SK-N-SH treated with all-trans-retinoic acid at 6 μM for 48 hours (cell line): ENCODE measurements around the gene SUN3.

Source experiments
- ATAC-seq: fragments of 200-7000 bp; cut with Tn5 transposase; 3 replicates; pipeline ENCODE4 v1.9.1; 2020; ENCODE audit warnings: mild to moderate bottlenecking, moderate library complexity
- CSDC2 ChIP-seq: fragments of 250-450 bp; sonication (Bioruptor Pico); IDR thresholded peaks from 2 replicates; pipeline ENCODE4 v1.5.0; 2020; ENCODE audit warnings: mild to moderate bottlenecking, moderate library complexity
- ESRRG ChIP-seq: fragments of 250-450 bp; sonication (Bioruptor Pico); IDR thresholded peaks from 2 replicates; pipeline ENCODE4 v1.6.1; 2021; ENCODE audit warnings: mild to moderate bottlenecking
- GLIS3 ChIP-seq: fragments of 250-450 bp; sonication (Bioruptor Pico); IDR thresholded peaks from 2 replicates; pipeline ENCODE4 v1.5.0; 2020; ENCODE audit warnings: mild to moderate bottlenecking, moderate library complexity
- ISL1 ChIP-seq: fragments of 250-450 bp; sonication (Bioruptor Pico); IDR thresholded peaks from 2 replicates; pipeline ENCODE4 v2.1.2; 2022; ENCODE audit warnings: mild to moderate bottlenecking, moderate library complexity
- PPARA ChIP-seq: fragments of 250-450 bp; sonication (Bioruptor Pico); IDR thresholded peaks from 2 replicates; pipeline ENCODE4 v1.5.0; 2020; ENCODE audit warnings: mild to moderate bottlenecking, borderline replicate concordance
- RARB ChIP-seq: fragments of 250-450 bp; sonication (Bioruptor Pico); IDR thresholded peaks from 2 replicates; pipeline ENCODE4 v1.8.0; 2021; ENCODE audit warnings: mild to moderate bottlenecking, moderate library complexity
- SNAI2 ChIP-seq: fragments of 250-450 bp; sonication (Bioruptor Pico); IDR thresholded peaks from 2 replicates; pipeline ENCODE4 v1.5.0; 2020; ENCODE audit warnings: mild to moderate bottlenecking, moderate library complexity
- TCF4 ChIP-seq: fragments of 250-450 bp; sonication (Bioruptor Pico); IDR thresholded peaks from 2 replicates; pipeline ENCODE4 v1.8.0; 2021; ENCODE audit warnings: mild to moderate bottlenecking, moderate library complexity, borderline replicate concordance
- ZC3H10 ChIP-seq: fragments of 250-450 bp; sonication (Bioruptor Pico); IDR thresholded peaks from 2 replicates; pipeline ENCODE4 v1.5.1; 2021; ENCODE audit warnings: mild to moderate bottlenecking, moderate library complexity
- ZFP3 ChIP-seq: fragments of 250-450 bp; sonication (Bioruptor Pico); IDR thresholded peaks from 2 replicates; pipeline ENCODE4 v1.5.0; 2020; ENCODE audit warnings: mild to moderate bottlenecking, moderate library complexity
- ZFP30 ChIP-seq: fragments of 450-650 bp; formaldehyde crosslinking; IDR thresholded peaks from 2 replicates; pipeline ENCODE4 v1.5.0; 2022; ENCODE audit warnings: mild to moderate bottlenecking, moderate library complexity
- ZNF565 ChIP-seq: fragments of 450-650 bp; formaldehyde crosslinking; conservative IDR thresholded peaks from 2 replicates; pipeline ENCODE4 v1.5.0; 2020; ENCODE audit warnings: low read depth, mild to moderate bottlenecking, moderate library complexity
- ZNF70 ChIP-seq: fragments of 450-650 bp; formaldehyde crosslinking; IDR thresholded peaks from 2 replicates; pipeline ENCODE4 v1.5.0; 2020; ENCODE audit warnings: mild to moderate bottlenecking, moderate library complexity
- TF ChIP-seq, protein P1 (sequence below): fragments of 250-450 bp; sonication (Bioruptor Pico); IDR thresholded peaks from 2 replicates; pipeline ENCODE4 v1.5.0; 2020; ENCODE audit warnings: mild to moderate bottlenecking, moderate library complexity
- TF ChIP-seq, protein P2 (sequence below): fragments of 250-450 bp; sonication (Bioruptor Pico); IDR thresholded peaks from 2 replicates; pipeline ENCODE4 v1.5.1; 2021; ENCODE audit warnings: mild to moderate bottlenecking, moderate library complexity
- TF ChIP-seq, protein P3 (sequence below): fragments of 250-450 bp; sonication (Bioruptor Pico); IDR thresholded peaks from 2 replicates; pipeline ENCODE4 v1.8.0; 2020; ENCODE audit warnings: mild to moderate bottlenecking, moderate library complexity, borderline replicate concordance
- TF ChIP-seq, protein P4 (sequence below): fragments of 250-450 bp; sonication (Bioruptor Pico); IDR thresholded peaks from 2 replicates; pipeline ENCODE4 v1.8.0; 2021; ENCODE audit warnings: low read depth, mild to moderate bottlenecking, moderate library complexity, borderline replicate concordance

The SUN3 gene

DNA sequence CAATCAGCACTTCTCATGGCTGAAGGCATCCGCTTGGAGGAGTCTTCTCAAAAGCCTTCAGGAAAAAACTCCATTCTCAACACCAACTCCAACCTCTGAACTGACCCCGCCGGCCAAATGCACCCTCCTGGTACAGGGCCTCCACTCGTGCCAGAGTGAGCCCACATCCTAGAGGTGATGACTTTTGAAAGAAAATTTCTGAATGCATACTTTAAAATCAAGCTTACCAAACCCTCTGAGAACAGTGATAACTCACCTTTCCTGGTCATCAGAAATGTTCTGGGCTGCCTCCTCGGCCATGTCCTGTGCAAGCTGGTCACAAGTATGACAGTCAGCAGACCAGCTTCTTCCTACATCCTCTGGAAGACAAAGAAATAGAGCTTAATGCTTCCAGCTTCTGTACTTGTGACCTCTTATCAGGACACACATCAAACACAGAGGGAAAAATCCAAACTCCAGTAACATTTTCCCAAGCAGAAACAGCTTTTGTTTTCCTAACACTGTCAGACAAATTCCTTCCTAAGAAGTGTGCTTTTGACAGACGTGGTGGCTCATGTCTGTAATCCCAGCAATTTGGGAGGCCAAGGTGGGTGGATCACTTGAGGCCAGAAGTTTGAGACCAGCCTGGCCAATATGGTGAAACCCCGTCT lies 80.6 kb downstream of the SUN3 start, which contains the start of gene PKD1L1 (continued):
- TF ChIP-seq, protein P1, sequence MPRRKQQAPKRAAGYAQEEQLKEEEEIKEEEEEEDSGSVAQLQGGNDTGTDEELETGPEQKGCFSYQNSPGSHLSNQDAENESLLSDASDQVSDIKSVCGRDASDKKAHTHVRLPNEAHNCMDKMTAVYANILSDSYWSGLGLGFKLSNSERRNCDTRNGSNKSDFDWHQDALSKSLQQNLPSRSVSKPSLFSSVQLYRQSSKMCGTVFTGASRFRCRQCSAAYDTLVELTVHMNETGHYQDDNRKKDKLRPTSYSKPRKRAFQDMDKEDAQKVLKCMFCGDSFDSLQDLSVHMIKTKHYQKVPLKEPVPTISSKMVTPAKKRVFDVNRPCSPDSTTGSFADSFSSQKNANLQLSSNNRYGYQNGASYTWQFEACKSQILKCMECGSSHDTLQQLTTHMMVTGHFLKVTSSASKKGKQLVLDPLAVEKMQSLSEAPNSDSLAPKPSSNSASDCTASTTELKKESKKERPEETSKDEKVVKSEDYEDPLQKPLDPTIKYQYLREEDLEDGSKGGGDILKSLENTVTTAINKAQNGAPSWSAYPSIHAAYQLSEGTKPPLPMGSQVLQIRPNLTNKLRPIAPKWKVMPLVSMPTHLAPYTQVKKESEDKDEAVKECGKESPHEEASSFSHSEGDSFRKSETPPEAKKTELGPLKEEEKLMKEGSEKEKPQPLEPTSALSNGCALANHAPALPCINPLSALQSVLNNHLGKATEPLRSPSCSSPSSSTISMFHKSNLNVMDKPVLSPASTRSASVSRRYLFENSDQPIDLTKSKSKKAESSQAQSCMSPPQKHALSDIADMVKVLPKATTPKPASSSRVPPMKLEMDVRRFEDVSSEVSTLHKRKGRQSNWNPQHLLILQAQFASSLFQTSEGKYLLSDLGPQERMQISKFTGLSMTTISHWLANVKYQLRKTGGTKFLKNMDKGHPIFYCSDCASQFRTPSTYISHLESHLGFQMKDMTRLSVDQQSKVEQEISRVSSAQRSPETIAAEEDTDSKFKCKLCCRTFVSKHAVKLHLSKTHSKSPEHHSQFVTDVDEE: no peak
- no peak for TF ChIP-seq ISL1
- no peak for TF ChIP-seq ESRRG (CRISPR knock-in tag)
- no peak for TF ChIP-seq ZC3H10
- no peak for TF ChIP-seq ZNF565
- TF ChIP-seq ZFP3 (CRISPR knock-in tag): no peak

DNA sequence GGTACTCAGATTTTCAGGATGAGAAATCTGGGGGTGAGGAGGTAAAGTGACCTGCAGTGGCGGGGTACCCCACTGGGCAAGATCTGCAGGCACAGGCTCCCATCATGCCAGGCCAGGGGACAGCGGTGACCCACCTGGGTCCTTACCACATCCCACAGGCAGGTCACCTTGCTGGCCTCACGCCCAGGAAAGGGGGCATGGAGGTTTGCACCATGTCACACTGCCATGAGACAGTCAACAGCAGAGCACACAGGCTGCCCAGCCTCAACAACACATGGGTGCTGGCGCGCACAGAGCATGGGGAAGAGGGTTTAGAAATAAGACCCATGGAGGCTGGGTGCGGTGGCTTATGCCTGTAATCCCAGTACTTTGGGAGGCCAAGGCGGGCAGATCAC lies 81.6 kb downstream of the SUN3 start:
- TF ChIP-seq, protein P2, sequence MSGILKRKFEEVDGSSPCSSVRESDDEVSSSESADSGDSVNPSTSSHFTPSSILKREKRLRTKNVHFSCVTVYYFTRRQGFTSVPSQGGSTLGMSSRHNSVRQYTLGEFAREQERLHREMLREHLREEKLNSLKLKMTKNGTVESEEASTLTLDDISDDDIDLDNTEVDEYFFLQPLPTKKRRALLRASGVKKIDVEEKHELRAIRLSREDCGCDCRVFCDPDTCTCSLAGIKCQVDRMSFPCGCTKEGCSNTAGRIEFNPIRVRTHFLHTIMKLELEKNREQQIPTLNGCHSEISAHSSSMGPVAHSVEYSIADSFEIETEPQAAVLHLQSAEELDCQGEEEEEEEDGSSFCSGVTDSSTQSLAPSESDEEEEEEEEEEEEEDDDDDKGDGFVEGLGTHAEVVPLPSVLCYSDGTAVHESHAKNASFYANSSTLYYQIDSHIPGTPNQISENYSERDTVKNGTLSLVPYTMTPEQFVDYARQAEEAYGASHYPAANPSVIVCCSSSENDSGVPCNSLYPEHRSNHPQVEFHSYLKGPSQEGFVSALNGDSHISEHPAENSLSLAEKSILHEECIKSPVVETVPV: no peak
- TF ChIP-seq RARB (CRISPR knock-in tag) (no peak), GLIS3 (CRISPR knock-in tag) (no peak), ESRRG (CRISPR knock-in tag) (no peak), PPARA (CRISPR knock-in tag) (no peak)
- TF ChIP-seq, protein P3, sequence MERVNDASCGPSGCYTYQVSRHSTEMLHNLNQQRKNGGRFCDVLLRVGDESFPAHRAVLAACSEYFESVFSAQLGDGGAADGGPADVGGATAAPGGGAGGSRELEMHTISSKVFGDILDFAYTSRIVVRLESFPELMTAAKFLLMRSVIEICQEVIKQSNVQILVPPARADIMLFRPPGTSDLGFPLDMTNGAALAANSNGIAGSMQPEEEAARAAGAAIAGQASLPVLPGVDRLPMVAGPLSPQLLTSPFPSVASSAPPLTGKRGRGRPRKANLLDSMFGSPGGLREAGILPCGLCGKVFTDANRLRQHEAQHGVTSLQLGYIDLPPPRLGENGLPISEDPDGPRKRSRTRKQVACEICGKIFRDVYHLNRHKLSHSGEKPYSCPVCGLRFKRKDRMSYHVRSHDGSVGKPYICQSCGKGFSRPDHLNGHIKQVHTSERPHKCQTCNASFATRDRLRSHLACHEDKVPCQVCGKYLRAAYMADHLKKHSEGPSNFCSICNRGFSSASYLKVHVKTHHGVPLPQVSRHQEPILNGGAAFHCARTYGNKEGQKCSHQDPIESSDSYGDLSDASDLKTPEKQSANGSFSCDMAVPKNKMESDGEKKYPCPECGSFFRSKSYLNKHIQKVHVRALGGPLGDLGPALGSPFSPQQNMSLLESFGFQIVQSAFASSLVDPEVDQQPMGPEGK (CRISPR knock-in tag): no peak
- TF ChIP-seq, protein P4, sequence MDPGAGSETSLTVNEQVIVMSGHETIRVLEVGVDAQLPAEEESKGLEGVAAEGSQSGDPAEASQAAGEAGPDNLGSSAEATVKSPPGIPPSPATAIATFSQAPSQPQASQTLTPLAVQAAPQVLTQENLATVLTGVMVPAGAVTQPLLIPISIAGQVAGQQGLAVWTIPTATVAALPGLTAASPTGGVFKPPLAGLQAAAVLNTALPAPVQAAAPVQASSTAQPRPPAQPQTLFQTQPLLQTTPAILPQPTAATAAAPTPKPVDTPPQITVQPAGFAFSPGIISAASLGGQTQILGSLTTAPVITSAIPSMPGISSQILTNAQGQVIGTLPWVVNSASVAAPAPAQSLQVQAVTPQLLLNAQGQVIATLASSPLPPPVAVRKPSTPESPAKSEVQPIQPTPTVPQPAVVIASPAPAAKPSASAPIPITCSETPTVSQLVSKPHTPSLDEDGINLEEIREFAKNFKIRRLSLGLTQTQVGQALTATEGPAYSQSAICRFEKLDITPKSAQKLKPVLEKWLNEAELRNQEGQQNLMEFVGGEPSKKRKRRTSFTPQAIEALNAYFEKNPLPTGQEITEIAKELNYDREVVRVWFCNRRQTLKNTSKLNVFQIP: no peak
- ATAC-seq: no peak

DNA sequence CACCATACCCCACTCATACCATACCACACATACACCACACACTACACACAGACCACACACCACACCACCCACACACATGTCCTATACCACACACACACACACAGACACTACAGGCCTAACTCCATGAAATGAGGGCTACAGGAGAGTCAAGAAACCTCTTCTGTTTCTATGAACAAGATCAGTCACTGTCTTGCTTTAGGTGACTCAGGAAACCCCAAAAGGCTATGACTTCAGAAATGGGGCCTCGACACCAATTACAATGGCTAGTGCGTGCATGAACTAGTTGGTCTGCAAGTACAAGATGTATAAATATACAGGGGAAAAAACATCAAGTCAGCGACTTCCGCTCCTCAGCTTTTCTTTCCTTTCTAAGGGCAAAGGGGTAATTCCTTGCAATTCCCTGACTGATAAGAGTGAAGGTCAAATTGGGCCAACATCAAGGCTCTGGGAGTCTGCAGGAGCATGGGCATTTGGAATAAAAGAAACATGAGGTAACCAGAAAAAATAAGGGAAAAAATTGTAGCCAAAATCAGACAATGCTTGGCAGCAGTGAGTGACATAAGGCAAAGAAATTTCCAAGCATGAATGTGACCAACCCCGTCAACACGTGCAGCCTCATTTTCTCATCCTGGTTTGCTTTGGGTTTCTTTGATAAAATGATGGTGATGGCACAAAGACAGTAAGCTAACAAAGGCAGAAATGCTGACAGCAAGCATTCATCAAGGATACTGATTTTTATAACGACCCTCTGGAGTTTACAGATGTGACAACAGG lies 82.1 kb downstream of the SUN3 start:
- TF ChIP-seq SNAI2 (CRISPR knock-in tag) (no peak), TCF4 (CRISPR knock-in tag) (no peak), ZNF565 (no peak), ZFP30 (CRISPR knock-in tag) (no peak), CSDC2 (CRISPR knock-in tag) (no peak)
- TF ChIP-seq, protein P4: no peak

DNA sequence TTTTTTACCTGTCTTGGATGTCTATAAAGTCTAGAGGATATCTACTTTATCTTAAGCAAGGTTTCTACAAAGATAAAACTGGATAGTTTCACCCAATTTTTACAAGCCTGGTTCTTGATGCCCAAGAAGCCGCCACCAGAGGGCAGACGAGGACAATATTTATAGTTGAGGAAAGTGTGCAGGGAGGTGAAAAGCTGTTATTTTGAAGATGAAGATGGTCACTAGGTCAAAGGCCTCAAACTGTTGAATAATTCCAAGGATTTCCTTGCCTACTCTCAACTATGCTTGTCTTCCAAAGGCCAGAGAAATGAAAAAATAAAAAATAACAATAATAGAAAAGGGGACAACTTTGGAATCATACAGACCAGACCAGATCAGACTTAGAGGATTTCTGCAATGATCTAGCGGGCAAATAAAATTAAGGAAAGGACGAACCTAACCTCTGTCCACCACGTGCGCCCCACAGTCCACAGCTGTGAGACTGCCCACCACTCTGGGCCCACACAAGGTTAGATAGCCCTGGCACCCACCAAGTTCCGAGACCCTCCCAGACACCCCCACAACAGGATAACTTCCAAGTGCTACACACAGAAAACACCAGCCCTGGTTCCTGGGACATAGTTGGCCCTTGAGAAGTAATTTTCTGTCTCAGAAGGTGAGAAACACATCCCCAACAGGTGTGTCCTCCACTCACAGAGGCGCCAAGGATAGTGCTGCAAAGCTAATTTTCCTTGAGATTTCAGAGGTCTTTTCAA lies 83.5 kb downstream of the SUN3 start:
- ATAC-seq: peak; percentile 66
- TF ChIP-seq ZNF70: peak; percentile 66
- TF ChIP-seq, protein P1: no peak
- TF ChIP-seq, all 23 proteins: peak for 1

More for the DNA sequence above, 82.1 kb downstream of the SUN3 start:
- no peak for ATAC-seq
